ENCODE measurements around the gene TTC9. TPM values are rescaled to one million over a fixed set of nuclear protein-coding genes. Genes with fewer than 3 reads are reported as not detected.

TTC9 gene
- total RNA-seq, 1 experiment from 2014 or later, result 3.6 TPM

DNA sequence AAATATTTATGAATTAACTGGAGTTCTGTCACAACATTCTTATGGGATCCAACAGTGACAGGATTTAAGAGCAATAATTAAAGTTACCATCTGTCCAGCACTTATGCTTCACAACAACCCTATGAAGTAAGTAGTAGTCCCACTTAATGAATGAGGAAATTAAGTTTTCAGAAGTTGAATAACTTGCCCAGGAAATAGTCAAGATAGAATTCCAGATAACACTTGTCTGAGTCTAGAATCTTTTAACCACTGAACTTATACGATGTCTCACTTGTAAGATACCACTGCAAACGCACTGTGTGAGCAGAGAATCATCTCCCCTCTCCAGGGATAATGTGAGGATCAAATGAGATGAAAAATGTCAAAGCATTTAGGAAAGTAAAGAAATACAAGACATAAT lies 3.3 kb upstream of the TTC9 start:
- BruUV-seq (replicated peaks), result no TSS peak
- no peaks in the 10 kb centered on the region for H3F3A ChIP-seq (ENCODE audit: low read length, unreplicated experiment)
- H4K20me1 ChIP-seq (ENCODE audit: low read length), result no peaks in the 10 kb centered on the region
- H3K4me3 ChIP-seq (ENCODE audit: low read length), result no peak overlapping the region
- CTCF ChIA-PET, result no interaction called here
- no peaks in the 10 kb centered on the region for H3K9me2 ChIP-seq (replicated peaks; ENCODE audit: low read length)
- H3K27me3 ChIP-seq (ENCODE audit: low read length), result peaks cover 27% of the 10 kb centered on the region
- intact Hi-C loops (cut with micrococcal nuclease), result no loop called here
- POLR2A ChIA-PET (ENCODE audit: unreplicated experiment), result interaction anchor here (0.7 kb wide), 1 partner anchor 15 kb away, joined by 4 read pairs; no protein-coding TSS in a partner anchor
- peaks cover 6% of the 10 kb centered on the region for H3K9me3 ChIP-seq (ENCODE audit: low read length)
- H3K79me2 ChIP-seq (ENCODE audit: low read length), result no peaks in the 10 kb centered on the region
- DNase-seq (no peak), ATAC-seq (no peak)
- no peak overlapping the region for H2AFZ ChIP-seq (ENCODE audit: low read length)
- no peak for TF ChIP-seq EZH2 (IDR thresholded peaks at IDR 0.05; ENCODE audit: low read length, unreplicated experiment)
- no peak for TF ChIP-seq EZH2phosphoT487 (IDR thresholded peaks at IDR 0.05; ENCODE audit: borderline replicate concordance, low read length)
- TF ChIP-seq, protein P1, sequence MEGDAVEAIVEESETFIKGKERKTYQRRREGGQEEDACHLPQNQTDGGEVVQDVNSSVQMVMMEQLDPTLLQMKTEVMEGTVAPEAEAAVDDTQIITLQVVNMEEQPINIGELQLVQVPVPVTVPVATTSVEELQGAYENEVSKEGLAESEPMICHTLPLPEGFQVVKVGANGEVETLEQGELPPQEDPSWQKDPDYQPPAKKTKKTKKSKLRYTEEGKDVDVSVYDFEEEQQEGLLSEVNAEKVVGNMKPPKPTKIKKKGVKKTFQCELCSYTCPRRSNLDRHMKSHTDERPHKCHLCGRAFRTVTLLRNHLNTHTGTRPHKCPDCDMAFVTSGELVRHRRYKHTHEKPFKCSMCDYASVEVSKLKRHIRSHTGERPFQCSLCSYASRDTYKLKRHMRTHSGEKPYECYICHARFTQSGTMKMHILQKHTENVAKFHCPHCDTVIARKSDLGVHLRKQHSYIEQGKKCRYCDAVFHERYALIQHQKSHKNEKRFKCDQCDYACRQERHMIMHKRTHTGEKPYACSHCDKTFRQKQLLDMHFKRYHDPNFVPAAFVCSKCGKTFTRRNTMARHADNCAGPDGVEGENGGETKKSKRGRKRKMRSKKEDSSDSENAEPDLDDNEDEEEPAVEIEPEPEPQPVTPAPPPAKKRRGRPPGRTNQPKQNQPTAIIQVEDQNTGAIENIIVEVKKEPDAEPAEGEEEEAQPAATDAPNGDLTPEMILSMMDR (conservative IDR thresholded peaks at IDR 0.05; ENCODE audit: low read depth, low read length), result no peak
- peaks cover 17% of the 10 kb centered on the region; the same call in 1 of the 2 replicates for H3K4me1 ChIP-seq (ENCODE audit: insufficient read depth, low read length)
- H3K9ac ChIP-seq (ENCODE audit: low read length), result no peak overlapping the region
- no peaks in the 10 kb centered on the region for H3K36me3 ChIP-seq (ENCODE audit: low read depth, low read length)
- H3K27ac ChIP-seq (ENCODE audit: low read length), result no peak overlapping the region
- no peak overlapping the region for H3K4me2 ChIP-seq (ENCODE audit: low read length)

DNA sequence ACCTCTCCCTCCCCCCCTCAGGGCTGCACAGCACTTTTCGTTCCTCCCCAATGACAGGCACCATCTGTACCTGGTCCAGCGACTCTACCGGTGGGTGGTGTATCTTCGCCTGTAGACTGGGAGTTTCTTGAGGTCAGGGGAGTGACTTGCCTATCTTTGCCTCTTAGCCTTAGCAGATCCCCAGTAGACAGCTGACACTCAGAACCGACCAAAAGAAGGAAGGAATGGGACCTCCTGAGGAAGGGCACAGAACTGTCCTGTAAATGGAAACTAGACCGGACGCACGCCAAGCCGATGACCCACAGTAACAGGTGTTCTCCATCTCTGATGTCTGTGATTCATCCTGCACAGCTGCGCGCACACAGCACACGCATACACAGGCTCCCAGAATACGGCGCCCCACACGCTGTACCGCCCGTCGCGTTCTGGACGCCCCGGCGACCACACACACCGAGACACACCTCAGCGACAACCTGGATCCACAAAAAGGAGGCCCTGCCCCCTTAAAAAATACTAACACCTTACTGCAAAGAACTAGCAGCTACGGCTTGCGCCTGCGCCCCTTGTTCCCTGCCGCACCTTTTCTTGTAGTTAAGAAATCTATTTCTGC lies 673 bp upstream of the TTC9 start:
- H3K4me1 ChIP-seq (ENCODE audit: insufficient read depth, low read length), result peaks cover 17% of the 10 kb centered on the region; the same call in 1 of the 2 replicates
- H4K20me1 ChIP-seq (ENCODE audit: low read length), result no peaks in the 10 kb centered on the region
- CTCF ChIA-PET, result interaction anchor here (0.6 to 1.6 kb wide), 2 partner anchors 65 to 177 kb away, joined by 5 to 9 read pairs; no protein-coding TSS in a partner anchor
- no peaks in the 10 kb centered on the region for H3F3A ChIP-seq (ENCODE audit: low read length, unreplicated experiment)
- no peaks in the 10 kb centered on the region for H3K79me2 ChIP-seq (ENCODE audit: low read length)
- POLR2A ChIA-PET (ENCODE audit: unreplicated experiment), result no interaction called here
- H3K9me3 ChIP-seq (ENCODE audit: low read length), result peaks cover 1% of the 10 kb centered on the region
- H3K27ac ChIP-seq (ENCODE audit: low read length), result no peak overlapping the region
- ATAC-seq (peak; percentile 78), DNase-seq (peak; percentile 69)
- H3K9ac ChIP-seq (ENCODE audit: low read length), result no peak overlapping the region; the same call in 1 of the 2 replicates
- peak overlapping the region; percentile 85 for H3K4me3 ChIP-seq (ENCODE audit: low read length)
- peak overlapping the region; percentile 96 for H3K4me2 ChIP-seq (ENCODE audit: low read length)
- intact Hi-C loops (cut with micrococcal nuclease), result loop anchor here (1.0 to 5.0 kb wide), 3 partner anchors 57 to 166 kb away; partner anchors contain the start of gene MAP3K9
- no peaks in the 10 kb centered on the region for H3K9me2 ChIP-seq (replicated peaks; ENCODE audit: low read length)
- BruUV-seq (replicated peaks), result TSS peak; percentile 66
- H3K36me3 ChIP-seq (ENCODE audit: low read depth, low read length), result no peaks in the 10 kb centered on the region
- peaks cover 30% of the 10 kb centered on the region for H3K27me3 ChIP-seq (ENCODE audit: low read length)
- TF ChIP-seq, protein P1 (conservative IDR thresholded peaks at IDR 0.05; ENCODE audit: low read depth, low read length), result no peak
- TF ChIP-seq EZH2phosphoT487 (IDR thresholded peaks at IDR 0.05; ENCODE audit: borderline replicate concordance, low read length), result no peak
- TF ChIP-seq EZH2 (IDR thresholded peaks at IDR 0.05; ENCODE audit: low read length, unreplicated experiment), result no peak
- H2AFZ ChIP-seq (ENCODE audit: low read length), result peak overlapping the region; percentile 85
